ENCODE results near the gene ZNF442.
"Not testable (repeated sequence)": the region's sequence is repeated elsewhere in the genome, so short reads cannot be mapped to it uniquely, and the experiment has no call there.

ZNF442 gene

DNA sequence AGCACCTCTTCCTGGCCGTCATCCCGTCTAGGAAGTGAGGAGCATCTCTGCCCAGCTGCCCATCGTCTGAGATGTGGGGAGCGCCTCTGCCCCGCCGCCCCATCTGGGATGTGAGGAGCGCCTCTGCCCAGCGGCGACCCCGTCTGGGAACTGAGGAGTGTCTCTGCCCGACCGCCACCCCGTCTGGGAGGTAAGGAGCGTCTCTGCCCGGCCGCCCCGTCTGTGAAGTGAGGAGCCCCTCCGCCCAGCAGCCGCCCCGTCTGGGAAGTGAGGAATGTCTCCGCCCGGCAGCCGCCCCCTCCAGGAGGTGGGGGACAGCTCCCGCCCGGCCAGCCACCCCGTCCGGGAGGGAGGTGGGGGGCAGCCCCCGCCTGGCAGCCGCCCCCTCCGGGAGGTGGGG, 3.2 kb downstream of the ZNF442 start:
- not testable (repeated sequence) for H3K4me3 ChIP-seq (ENCODE audit: low read length); H3K27me3 ChIP-seq (replicated peaks; ENCODE audit: control insufficient read depth, insufficient read depth, low read length); H3K9me3 ChIP-seq (ENCODE audit: control insufficient read depth, low read length); H3K9ac ChIP-seq (ENCODE audit: low read length); H3K4me1 ChIP-seq (ENCODE audit: control insufficient read depth, insufficient read depth, low read length); DNase-seq (ENCODE audit: low read depth); H3K36me3 ChIP-seq (ENCODE audit: control insufficient read depth, insufficient read depth, low read length, severe bottlenecking)

DNA sequence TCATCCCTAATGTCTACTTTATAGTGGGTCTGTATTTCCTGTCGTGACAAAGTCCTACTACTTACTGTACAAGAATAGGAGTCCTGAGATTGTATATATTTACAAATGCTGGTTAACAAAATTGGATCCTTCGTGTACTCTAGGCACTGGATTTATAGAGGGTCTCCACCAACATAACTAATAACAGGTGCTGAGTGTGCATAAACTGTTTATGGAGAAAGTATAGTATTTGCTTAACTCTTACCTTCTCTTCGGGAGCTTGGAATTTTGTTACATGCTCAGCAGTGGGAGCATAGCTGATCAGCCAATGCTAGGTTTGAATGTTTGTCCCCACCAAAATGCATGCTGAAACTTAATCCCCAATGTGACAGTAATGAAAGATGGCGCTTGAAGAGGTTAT, 12.1 kb downstream of the ZNF442 start:
- Histone ChIP-seq H3K27me3 (replicated peaks; ENCODE audit: control insufficient read depth, insufficient read depth, low read length) (no peaks in the 10 kb centered on the region), H3K9me3 (ENCODE audit: control insufficient read depth, low read length) (peaks cover 79% of the 10 kb centered on the region), H3K4me1 (ENCODE audit: control insufficient read depth, insufficient read depth, low read length) (no peaks in the 10 kb centered on the region), H3K4me3 (ENCODE audit: low read length) (peak overlapping the region; percentile 59), H3K36me3 (ENCODE audit: control insufficient read depth, insufficient read depth, low read length, severe bottlenecking) (peaks cover 41% of the 10 kb centered on the region), H3K9ac (ENCODE audit: low read length) (no peak overlapping the region)
- no peak for DNase-seq (ENCODE audit: low read depth)

DNA sequence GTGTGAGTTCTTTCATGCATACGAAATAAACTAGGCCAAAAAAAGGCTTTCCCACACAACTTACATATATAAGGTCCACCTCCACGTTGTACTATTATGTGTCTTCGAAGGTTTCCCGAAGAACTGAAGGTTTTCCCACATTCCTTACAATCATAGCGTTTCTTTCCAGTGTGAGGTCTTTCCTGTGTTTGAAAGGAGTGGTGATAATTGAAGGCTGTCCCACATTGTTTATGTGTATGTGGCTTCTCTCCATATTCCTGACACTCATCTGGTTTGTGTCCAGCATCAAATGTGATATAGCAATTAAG, 14.6 kb downstream of the ZNF442 start:
- peaks cover 91% of the 10 kb centered on the region for H3K9me3 ChIP-seq (ENCODE audit: control insufficient read depth, low read length)
- H3K4me3 ChIP-seq (ENCODE audit: low read length), result peak overlapping the region; percentile 59

DNA sequence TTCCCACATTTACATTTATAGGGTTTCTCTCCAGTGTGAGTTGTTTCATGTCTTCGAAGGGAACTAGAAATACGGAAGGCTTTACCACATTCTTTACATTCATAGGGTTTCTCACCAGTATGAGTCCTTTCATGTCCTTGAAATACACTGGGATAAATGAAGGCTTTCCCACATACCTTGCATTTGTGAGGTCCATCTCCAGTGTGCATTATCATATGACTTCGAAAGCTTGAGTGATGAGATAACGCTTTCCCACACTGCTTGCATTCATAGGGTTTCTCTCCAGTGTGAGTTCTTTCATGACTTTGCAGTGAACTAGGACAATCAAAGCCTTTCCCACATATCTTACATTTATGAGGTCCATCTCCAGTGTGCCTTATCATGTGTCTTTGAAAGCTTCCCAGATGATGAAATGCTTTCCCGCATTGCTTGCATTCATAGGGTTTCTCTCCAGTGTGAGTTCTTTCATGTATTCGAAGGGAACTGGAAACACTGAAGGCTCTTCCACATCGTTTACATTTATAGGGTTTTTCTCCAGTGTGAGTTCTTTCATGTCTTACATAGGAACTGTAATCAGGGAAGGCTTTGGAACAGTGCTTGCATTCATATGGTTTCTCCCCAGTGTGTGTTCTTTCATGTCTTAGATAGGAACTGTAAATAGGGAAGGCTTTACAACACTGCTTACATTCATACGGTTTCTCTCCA, 15.1 kb downstream of the ZNF442 start:
- Histone ChIP-seq H3K4me1 (ENCODE audit: control insufficient read depth, insufficient read depth, low read length) (no peaks in the 10 kb centered on the region), H3K27me3 (replicated peaks; ENCODE audit: control insufficient read depth, insufficient read depth, low read length) (no peaks in the 10 kb centered on the region), H3K4me3 (ENCODE audit: low read length) (peak overlapping the region; percentile 59), H3K9me3 (ENCODE audit: control insufficient read depth, low read length) (peaks cover 94% of the 10 kb centered on the region), H3K36me3 (ENCODE audit: control insufficient read depth, insufficient read depth, low read length, severe bottlenecking) (peaks cover 44% of the 10 kb centered on the region), H3K9ac (ENCODE audit: low read length) (no peak overlapping the region)
- no peak for DNase-seq (ENCODE audit: low read depth)

More for the DNA sequence above, 14.6 kb downstream of the ZNF442 start:
- no peaks in the 10 kb centered on the region for H3K27me3 ChIP-seq (replicated peaks; ENCODE audit: control insufficient read depth, insufficient read depth, low read length)
- DNase-seq (ENCODE audit: low read depth), result no peak
- no peak overlapping the region for H3K9ac ChIP-seq (ENCODE audit: low read length)
- peaks cover 44% of the 10 kb centered on the region for H3K36me3 ChIP-seq (ENCODE audit: control insufficient read depth, insufficient read depth, low read length, severe bottlenecking)
- no peaks in the 10 kb centered on the region for H3K4me1 ChIP-seq (ENCODE audit: control insufficient read depth, insufficient read depth, low read length)

DNA sequence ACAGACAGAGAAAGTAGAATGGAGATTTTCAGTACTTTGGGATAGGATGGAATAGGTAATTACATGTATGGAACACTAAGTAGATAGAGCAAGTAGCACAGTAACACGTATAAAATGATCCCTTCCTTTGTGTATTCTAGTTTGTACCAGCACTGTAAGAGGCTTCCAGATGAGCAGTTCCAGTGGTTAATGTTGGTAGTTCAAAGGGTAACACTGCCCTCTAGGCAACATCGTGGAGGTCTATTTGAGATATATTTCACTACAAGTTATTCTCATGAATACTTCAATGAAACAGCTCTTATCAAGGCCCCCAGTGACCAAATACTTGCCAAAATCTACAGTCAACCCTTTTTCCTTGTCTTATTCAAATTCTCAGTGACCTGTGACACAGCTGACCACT, 18.6 kb downstream of the ZNF442 start:
- no peaks in the 10 kb centered on the region for H3K4me1 ChIP-seq (ENCODE audit: control insufficient read depth, insufficient read depth, low read length)
- no peak for DNase-seq (ENCODE audit: low read depth)
- H3K9ac ChIP-seq (ENCODE audit: low read length), result no peak overlapping the region
- peak overlapping the region; percentile 46 for H3K4me3 ChIP-seq (ENCODE audit: low read length)
- H3K36me3 ChIP-seq (ENCODE audit: control insufficient read depth, insufficient read depth, low read length, severe bottlenecking), result peaks cover 32% of the 10 kb centered on the region
- peaks cover 85% of the 10 kb centered on the region for H3K9me3 ChIP-seq (ENCODE audit: control insufficient read depth, low read length)
- no peaks in the 10 kb centered on the region for H3K27me3 ChIP-seq (replicated peaks; ENCODE audit: control insufficient read depth, insufficient read depth, low read length)

DNA sequence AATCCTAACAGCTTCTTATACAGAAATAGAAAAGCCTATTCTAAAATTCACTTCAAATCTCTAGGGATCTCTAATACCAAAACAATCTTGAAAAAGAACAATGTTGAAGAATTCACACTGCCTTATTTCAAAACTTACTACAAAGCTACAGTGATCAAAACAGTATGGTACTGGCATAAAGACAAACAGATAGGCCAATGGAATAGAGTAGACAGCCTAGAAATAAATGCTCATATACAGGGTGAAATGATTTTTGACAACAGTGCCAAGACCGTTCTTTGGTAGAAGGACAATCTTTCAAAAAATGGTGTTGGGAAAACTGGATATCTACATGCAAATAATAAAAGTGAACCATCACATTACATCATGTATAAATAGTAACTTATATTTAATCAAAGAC, 20.3 kb downstream of the ZNF442 start:
- no peaks in the 10 kb centered on the region for H3K4me1 ChIP-seq (ENCODE audit: control insufficient read depth, insufficient read depth, low read length)
- no peak for DNase-seq (ENCODE audit: low read depth)
- H3K36me3 ChIP-seq (ENCODE audit: control insufficient read depth, insufficient read depth, low read length, severe bottlenecking), result peaks cover 15% of the 10 kb centered on the region
- H3K27me3 ChIP-seq (replicated peaks; ENCODE audit: control insufficient read depth, insufficient read depth, low read length), result no peaks in the 10 kb centered on the region
- H3K9ac ChIP-seq (ENCODE audit: low read length), result no peak overlapping the region
- peak overlapping the region; percentile 17 for H3K4me3 ChIP-seq (ENCODE audit: low read length)
- peaks cover 81% of the 10 kb centered on the region for H3K9me3 ChIP-seq (ENCODE audit: control insufficient read depth, low read length)

DNA sequence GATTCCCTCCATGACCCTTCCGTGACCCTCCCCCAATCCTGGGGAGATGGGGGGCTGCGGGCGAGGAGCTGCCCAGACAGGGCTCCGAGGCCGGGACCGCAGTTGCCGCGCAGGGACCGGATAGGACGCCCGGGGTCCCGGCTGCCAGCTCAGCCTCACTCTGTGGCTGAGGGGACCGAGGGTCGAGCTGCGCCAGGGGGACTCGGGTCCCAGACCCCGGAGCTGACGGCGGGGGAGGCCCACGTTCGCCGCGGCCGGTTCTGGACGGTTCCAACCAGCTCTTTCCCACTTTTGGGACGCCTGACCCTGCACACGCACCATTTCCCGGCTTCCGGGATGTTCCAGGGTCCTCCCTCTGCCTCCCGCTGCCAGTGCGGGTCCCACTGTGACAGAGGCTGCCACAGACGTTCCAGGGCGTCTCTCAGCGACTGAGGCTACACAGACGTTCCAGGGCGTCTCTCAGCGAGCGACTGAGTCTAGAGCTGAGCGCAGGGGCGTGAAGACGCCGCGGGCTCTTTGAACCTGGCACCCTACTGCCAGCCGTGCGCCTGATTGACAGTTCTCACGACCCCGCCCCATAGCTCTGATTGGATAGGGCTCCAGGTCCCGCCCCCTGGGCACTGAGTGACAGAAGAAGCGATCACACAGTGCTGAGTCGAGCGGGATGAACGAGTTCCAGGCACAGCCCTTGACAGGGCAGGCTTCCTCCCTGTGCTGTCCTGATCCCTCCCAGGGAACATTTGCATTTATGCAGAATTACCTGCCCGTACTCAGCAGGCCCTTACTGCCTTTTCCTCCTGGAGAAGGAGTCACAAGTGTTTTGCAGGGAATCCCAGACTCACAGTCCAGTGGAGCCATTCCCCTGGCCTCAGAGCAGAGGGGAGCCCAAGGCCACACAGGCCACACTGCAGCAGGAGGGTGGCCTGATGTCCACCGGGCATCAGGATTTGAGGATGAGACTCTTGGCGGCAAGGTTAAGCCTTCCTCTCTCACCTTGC, 32.0 kb downstream of the ZNF442 start, which contains the start of gene ZNF563:
ZNF563 (minus strand) TSS at position 472 of the 998 bp plus-strand sequence; CDS start at position 321, 151 bp downstream.
- no peaks in the 10 kb centered on the region for H3K9me3 ChIP-seq (ENCODE audit: control insufficient read depth, low read length)

DNA sequence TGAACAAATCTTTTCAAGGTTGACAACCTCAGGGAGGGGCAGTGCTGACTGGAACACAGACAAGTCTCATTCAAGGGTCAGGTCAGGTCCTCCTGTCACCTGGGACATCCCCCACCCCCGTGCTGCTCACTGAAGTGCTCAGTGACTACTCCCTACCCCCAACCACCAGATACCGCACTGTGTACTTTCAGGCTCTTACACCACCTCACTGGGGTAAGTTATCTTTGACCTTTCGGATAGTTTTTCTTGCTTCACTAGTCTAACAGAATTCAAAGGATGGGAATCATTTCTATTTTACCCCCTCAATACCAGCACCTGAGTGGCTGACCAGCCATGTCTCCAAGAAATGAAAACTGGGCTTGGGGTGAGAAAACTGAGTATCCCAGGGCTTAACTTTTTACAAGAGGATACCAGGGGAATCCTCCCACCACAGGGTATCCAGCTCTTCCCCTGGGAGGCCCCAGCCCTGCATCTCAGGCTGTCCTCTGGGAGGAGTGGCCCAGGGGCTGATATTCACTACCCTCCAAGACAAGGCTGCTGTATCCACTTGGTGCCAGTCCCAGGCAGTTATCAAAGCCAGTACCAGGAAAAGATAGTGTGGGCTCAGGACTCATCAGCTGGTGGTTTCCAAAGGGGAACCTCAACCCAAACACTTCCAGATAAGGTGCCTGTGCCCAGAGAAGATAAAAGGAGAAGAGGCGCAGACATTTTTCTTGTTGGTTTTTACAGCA, 34.1 kb downstream of the ZNF442 start:
- no peaks in the 10 kb centered on the region for H3K9me3 ChIP-seq (ENCODE audit: control insufficient read depth, low read length)
- H3K4me1 ChIP-seq (ENCODE audit: control insufficient read depth, insufficient read depth, low read length), result peaks cover 13% of the 10 kb centered on the region
- H3K27me3 ChIP-seq (replicated peaks; ENCODE audit: control insufficient read depth, insufficient read depth, low read length), result no peaks in the 10 kb centered on the region
- no peak for DNase-seq (ENCODE audit: low read depth)
- peak overlapping the region; percentile 89 for H3K4me3 ChIP-seq (ENCODE audit: low read length)
- H3K9ac ChIP-seq (ENCODE audit: low read length), result no peak overlapping the region
- H3K36me3 ChIP-seq (ENCODE audit: control insufficient read depth, insufficient read depth, low read length, severe bottlenecking), result no peaks in the 10 kb centered on the region

More for the DNA sequence above, 32.0 kb downstream of the ZNF442 start, which contains the start of gene ZNF563:
- Histone ChIP-seq H3K36me3 (ENCODE audit: control insufficient read depth, insufficient read depth, low read length, severe bottlenecking) (no peaks in the 10 kb centered on the region), H3K27me3 (replicated peaks; ENCODE audit: control insufficient read depth, insufficient read depth, low read length) (no peaks in the 10 kb centered on the region), H3K4me3 (ENCODE audit: low read length) (peak within 1 kb of the TSS; percentile 89), H3K9ac (ENCODE audit: low read length) (peak within 1 kb of the TSS; percentile 93), H3K4me1 (ENCODE audit: control insufficient read depth, insufficient read depth, low read length) (peaks cover 13% of the 10 kb centered on the region)
- peak; percentile 98 for DNase-seq (ENCODE audit: low read depth)

DNA sequence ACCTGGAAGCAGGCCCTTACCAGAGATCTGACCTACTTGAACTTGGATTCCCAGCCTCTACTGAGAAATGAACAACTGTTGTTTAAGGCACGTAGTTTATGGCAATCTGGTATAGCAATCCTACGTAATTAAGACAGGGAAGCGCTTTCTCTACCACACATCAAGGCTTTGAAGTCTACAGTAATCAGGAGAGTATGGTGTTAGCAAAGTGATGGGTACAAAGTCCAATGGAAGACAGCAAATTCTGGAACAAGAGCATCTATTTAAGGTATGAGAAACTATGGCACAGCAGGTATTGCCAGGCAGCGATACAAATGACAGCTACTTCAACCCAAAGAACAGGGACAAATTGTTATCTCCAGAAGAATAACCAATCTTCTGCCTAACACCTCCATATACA, 35.1 kb downstream of the ZNF442 start:
- Histone ChIP-seq H3K4me1 (ENCODE audit: control insufficient read depth, insufficient read depth, low read length) (peaks cover 13% of the 10 kb centered on the region), H3K27me3 (replicated peaks; ENCODE audit: control insufficient read depth, insufficient read depth, low read length) (no peaks in the 10 kb centered on the region), H3K9me3 (ENCODE audit: control insufficient read depth, low read length) (no peaks in the 10 kb centered on the region), H3K4me3 (ENCODE audit: low read length) (no peak overlapping the region), H3K36me3 (ENCODE audit: control insufficient read depth, insufficient read depth, low read length, severe bottlenecking) (no peaks in the 10 kb centered on the region), H3K9ac (ENCODE audit: low read length) (no peak overlapping the region)
- DNase-seq (ENCODE audit: low read depth), result no peak

DNA sequence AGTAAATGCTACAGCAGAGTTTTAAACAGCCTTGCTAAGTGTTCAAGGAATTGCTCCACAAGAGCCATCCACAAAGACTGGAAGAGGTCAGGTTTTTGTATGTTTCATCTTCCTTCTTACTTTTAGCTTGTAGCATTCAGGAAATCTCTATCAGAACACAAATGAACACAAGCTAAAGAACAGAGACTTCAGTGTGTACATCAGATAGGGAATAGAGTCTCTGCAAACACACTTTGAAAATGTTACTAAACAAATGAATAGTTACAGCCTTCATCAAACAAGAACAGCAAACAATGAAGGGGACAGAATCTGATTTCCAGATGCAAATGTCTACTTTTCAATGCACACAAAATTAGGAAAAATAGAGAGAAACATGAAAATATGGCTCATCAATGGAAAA, 39.8 kb downstream of the ZNF442 start:
- H3K4me3 ChIP-seq (ENCODE audit: low read length), result no peak overlapping the region
- no peak for DNase-seq (ENCODE audit: low read depth)
- no peaks in the 10 kb centered on the region for H3K27me3 ChIP-seq (replicated peaks; ENCODE audit: control insufficient read depth, insufficient read depth, low read length)
- H3K9me3 ChIP-seq (ENCODE audit: control insufficient read depth, low read length), result peaks cover 20% of the 10 kb centered on the region
- H3K36me3 ChIP-seq (ENCODE audit: control insufficient read depth, insufficient read depth, low read length, severe bottlenecking), result peaks cover 31% of the 10 kb centered on the region
- no peaks in the 10 kb centered on the region for H3K4me1 ChIP-seq (ENCODE audit: control insufficient read depth, insufficient read depth, low read length)
- H3K9ac ChIP-seq (ENCODE audit: low read length), result no peak overlapping the region

Data from adipocyte (in vitro differentiated cells).